ENCODE results near the gene EPHA3. TPM values are rescaled to one million over a fixed set of nuclear protein-coding genes. Genes with fewer than 3 reads are reported as not detected.

Gene EPHA3
- total and polyA plus RNA-seq, 10 of the 15 experiments (the other 5 are each of a cell fraction or from before 2014, with no cell fraction given), result 0.03 to 39.0 (median 0.07) TPM; not detected in 4

- H3K27me3 ChIP-seq (replicated peaks in 1 of 2; ENCODE audit: control insufficient read depth in 2 of 2, insufficient read depth in 2 of 2, low read length in 1 of 2), result no peaks in the 10 kb centered on the region
- DNase-seq (ENCODE audit: low read depth, low spot score) (no peak), FAIRE-seq (no peak), ATAC-seq (no peak)
- TF ChIP-seq SREBF1 (IDR thresholded peaks at IDR 0.05; ENCODE audit: low read length) (no peak), PAX8 (IDR thresholded peaks at IDR 0.05) (no peak)
- RAD21 ChIA-PET (ENCODE audit: unreplicated experiment), result interaction anchor here (1.1 kb wide), 1 partner anchor 772 kb away, joined by 4 read pairs; no protein-coding TSS in a partner anchor
- H3K4me1 ChIP-seq (ENCODE audit: control insufficient read depth, insufficient read depth, low read length), result no peaks in the 10 kb centered on the region
- no peaks in the 10 kb centered on the region for H3K36me3 ChIP-seq (ENCODE audit: control insufficient read depth in 2 of 2, insufficient read depth in 2 of 2, low read length in 1 of 2)
- no peak overlapping the region for H2AFZ ChIP-seq (ENCODE audit: control insufficient read depth, low read depth, low read length)
- POLR2A ChIA-PET, result no interaction called here
- H3K4me3 ChIP-seq, result no peak overlapping the region
- SMC1A ChIA-PET (ENCODE audit: uncharacterized antibody, unreplicated experiment), result interaction anchor here (1.2 kb wide), 1 partner anchor 42 kb away, joined by 3 read pairs; no protein-coding TSS in a partner anchor
- CTCF ChIA-PET, result interaction anchor here (1.6 kb wide), 1 partner anchor 11 kb away, joined by 3 read pairs; no protein-coding TSS in a partner anchor
- H3K9me3 ChIP-seq (replicated peaks; ENCODE audit: control insufficient read depth, insufficient read depth, low read length), result no peaks in the 10 kb centered on the region
- no peaks in the 10 kb centered on the region for H3K79me2 ChIP-seq (ENCODE audit: control insufficient read depth, insufficient read depth, low read length)
- intact Hi-C loops (cut with micrococcal nuclease; ENCODE audit: unreplicated experiment) (no loop called here), in situ Hi-C loops (cut with MboI) (no loop called here)
- 3% methylated on average over 2 of the region's 2 CpGs for WGBS (ENCODE audit: insufficient coverage, insufficient replicate concordance, low lambda C conversion rate, missing lambda C conversion rate)
- H3K27ac ChIP-seq (ENCODE audit: control insufficient read depth, insufficient read depth), result no peak overlapping the region
- no peak overlapping the region for H3K9ac ChIP-seq (ENCODE audit: control insufficient read depth, insufficient read depth, low read length)
- BruUV-seq (replicated peaks), result no TSS peak
- H4K20me1 ChIP-seq (ENCODE audit: control insufficient read depth, insufficient read depth), result no peaks in the 10 kb centered on the region
- H3K4me2 ChIP-seq (ENCODE audit: control insufficient read depth, insufficient read depth), result no peak overlapping the region
Measured at GRCh38 chr3:89320186-89320585, 212.8 kb downstream of the EPHA3 start.

DNA sequence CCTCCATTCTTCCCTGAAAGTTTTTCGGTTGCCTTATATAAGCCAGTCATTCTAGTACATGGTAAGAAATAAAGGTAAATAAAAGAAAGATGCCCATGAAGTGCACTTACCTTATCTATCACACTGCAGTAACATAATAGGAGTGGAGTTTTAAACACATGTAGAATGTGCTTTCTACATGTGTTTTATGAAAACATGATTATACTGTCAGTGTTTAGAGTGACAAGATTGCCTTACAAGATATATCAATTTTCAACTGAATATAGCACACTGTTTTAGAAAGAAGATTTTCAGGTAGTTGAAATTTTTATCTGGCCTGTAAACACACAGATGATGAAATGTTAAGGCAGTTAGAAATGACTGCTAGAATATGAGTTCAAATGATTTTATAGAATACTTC is 219.6 kb downstream of the EPHA3 start:
- no peaks in the 10 kb centered on the region for H3K36me3 ChIP-seq (ENCODE audit: control insufficient read depth in 2 of 2, insufficient read depth in 2 of 2, low read length in 1 of 2)
- no peak overlapping the region for H3K4me2 ChIP-seq (ENCODE audit: control insufficient read depth, insufficient read depth)
- H3K4me1 ChIP-seq (ENCODE audit: control insufficient read depth, insufficient read depth, low read length), result no peaks in the 10 kb centered on the region
- CTCF ChIA-PET, result no interaction called here
- no peaks in the 10 kb centered on the region for H3K9me3 ChIP-seq (replicated peaks; ENCODE audit: control insufficient read depth, insufficient read depth, low read length)
- no peak for ATAC-seq
- BruUV-seq (replicated peaks), result no TSS peak
- RAD21 ChIA-PET (ENCODE audit: unreplicated experiment), result no interaction called here
- in situ Hi-C loops (cut with MboI), result no loop called here
- H3K79me2 ChIP-seq (ENCODE audit: control insufficient read depth, insufficient read depth, low read length), result no peaks in the 10 kb centered on the region
- H2AFZ ChIP-seq (ENCODE audit: control insufficient read depth, low read depth, low read length), result no peak overlapping the region
- intact Hi-C loops (cut with micrococcal nuclease; ENCODE audit: unreplicated experiment), result no loop called here
- POLR2A ChIA-PET, result no interaction called here
- H3K4me3 ChIP-seq, result no peak overlapping the region
- H4K20me1 ChIP-seq (ENCODE audit: control insufficient read depth, insufficient read depth), result no peaks in the 10 kb centered on the region
- H3K9ac ChIP-seq (ENCODE audit: control insufficient read depth, insufficient read depth, low read length), result no peak overlapping the region
- H3K27ac ChIP-seq (ENCODE audit: control insufficient read depth, insufficient read depth), result no peak overlapping the region
- SMC1A ChIA-PET (ENCODE audit: uncharacterized antibody, unreplicated experiment), result interaction anchor here (0.6 kb wide), 1 partner anchor 83 kb away, joined by 3 read pairs; no protein-coding TSS in a partner anchor
- DNase-seq (ENCODE audit: low read depth, low spot score), result no peak
- no peak for FAIRE-seq
- WGBS (ENCODE audit: insufficient coverage, insufficient replicate concordance, low lambda C conversion rate, missing lambda C conversion rate), result 71% methylated on average over 1 of the region's 1 CpG
- H3K27me3 ChIP-seq (replicated peaks in 1 of 2; ENCODE audit: control insufficient read depth in 2 of 2, insufficient read depth in 2 of 2, low read length in 1 of 2), result no peaks in the 10 kb centered on the region
- no peak for TF ChIP-seq DPF2 (IDR thresholded peaks at IDR 0.05)
- TF ChIP-seq MXI1 (IDR thresholded peaks at IDR 0.05; ENCODE audit: low read depth, low read length), result no peak
- no peak for TF ChIP-seq SIX5 (IDR thresholded peaks at IDR 0.05; ENCODE audit: low read depth, low read length, severe bottlenecking)
- TF ChIP-seq BMI1 (IDR thresholded peaks at IDR 0.05; ENCODE audit: borderline replicate concordance), result no peak
- TF ChIP-seq, protein P1, sequence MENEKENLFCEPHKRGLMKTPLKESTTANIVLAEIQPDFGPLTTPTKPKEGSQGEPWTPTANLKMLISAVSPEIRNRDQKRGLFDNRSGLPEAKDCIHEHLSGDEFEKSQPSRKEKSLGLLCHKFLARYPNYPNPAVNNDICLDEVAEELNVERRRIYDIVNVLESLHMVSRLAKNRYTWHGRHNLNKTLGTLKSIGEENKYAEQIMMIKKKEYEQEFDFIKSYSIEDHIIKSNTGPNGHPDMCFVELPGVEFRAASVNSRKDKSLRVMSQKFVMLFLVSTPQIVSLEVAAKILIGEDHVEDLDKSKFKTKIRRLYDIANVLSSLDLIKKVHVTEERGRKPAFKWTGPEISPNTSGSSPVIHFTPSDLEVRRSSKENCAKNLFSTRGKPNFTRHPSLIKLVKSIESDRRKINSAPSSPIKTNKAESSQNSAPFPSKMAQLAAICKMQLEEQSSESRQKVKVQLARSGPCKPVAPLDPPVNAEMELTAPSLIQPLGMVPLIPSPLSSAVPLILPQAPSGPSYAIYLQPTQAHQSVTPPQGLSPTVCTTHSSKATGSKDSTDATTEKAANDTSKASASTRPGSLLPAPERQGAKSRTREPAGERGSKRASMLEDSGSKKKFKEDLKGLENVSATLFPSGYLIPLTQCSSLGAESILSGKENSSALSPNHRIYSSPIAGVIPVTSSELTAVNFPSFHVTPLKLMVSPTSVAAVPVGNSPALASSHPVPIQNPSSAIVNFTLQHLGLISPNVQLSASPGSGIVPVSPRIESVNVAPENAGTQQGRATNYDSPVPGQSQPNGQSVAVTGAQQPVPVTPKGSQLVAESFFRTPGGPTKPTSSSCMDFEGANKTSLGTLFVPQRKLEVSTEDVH (IDR thresholded peaks at IDR 0.05; ENCODE audit: low read depth, partially characterized antibody), result no peak
- TF ChIP-seq, protein P2, sequence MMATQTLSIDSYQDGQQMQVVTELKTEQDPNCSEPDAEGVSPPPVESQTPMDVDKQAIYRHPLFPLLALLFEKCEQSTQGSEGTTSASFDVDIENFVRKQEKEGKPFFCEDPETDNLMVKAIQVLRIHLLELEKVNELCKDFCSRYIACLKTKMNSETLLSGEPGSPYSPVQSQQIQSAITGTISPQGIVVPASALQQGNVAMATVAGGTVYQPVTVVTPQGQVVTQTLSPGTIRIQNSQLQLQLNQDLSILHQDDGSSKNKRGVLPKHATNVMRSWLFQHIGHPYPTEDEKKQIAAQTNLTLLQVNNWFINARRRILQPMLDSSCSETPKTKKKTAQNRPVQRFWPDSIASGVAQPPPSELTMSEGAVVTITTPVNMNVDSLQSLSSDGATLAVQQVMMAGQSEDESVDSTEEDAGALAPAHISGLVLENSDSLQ (IDR thresholded peaks at IDR 0.05), result no peak
- no peak for TF ChIP-seq TCF12 (IDR thresholded peaks at IDR 0.05; ENCODE audit: low read depth, low read length)
- TF ChIP-seq, protein P3, sequence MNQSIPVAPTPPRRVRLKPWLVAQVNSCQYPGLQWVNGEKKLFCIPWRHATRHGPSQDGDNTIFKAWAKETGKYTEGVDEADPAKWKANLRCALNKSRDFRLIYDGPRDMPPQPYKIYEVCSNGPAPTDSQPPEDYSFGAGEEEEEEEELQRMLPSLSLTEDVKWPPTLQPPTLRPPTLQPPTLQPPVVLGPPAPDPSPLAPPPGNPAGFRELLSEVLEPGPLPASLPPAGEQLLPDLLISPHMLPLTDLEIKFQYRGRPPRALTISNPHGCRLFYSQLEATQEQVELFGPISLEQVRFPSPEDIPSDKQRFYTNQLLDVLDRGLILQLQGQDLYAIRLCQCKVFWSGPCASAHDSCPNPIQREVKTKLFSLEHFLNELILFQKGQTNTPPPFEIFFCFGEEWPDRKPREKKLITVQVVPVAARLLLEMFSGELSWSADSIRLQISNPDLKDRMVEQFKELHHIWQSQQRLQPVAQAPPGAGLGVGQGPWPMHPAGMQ (IDR thresholded peaks at IDR 0.05; ENCODE audit: borderline replicate concordance), result no peak
- no peak for TF ChIP-seq NFYB (IDR thresholded peaks at IDR 0.05; ENCODE audit: insufficient read depth, low read depth, low read length)
- TF ChIP-seq POLR2A (IDR thresholded peaks at IDR 0.05; ENCODE audit: low read depth, low read length), result no peak
- no peak for TF ChIP-seq ESRRA (IDR thresholded peaks at IDR 0.05; ENCODE audit: low read length)
- TF ChIP-seq SP1 (IDR thresholded peaks at IDR 0.05; ENCODE audit: low read depth, low read length), result no peak

Measured in GM12878 (cell line).